GM21526 (cell line): ENCODE results near the gene ZDHHC4.

Source experiments
- ATAC-seq: cut with Tn5 transposase; IDR thresholded peaks from one replicate; pipeline ENCODE4 v1.9.1; 2021; ENCODE audit warnings: moderate library complexity; ENCODE audit not compliant: unreplicated experiment, low FRiP score

Gene ZDHHC4

DNA sequence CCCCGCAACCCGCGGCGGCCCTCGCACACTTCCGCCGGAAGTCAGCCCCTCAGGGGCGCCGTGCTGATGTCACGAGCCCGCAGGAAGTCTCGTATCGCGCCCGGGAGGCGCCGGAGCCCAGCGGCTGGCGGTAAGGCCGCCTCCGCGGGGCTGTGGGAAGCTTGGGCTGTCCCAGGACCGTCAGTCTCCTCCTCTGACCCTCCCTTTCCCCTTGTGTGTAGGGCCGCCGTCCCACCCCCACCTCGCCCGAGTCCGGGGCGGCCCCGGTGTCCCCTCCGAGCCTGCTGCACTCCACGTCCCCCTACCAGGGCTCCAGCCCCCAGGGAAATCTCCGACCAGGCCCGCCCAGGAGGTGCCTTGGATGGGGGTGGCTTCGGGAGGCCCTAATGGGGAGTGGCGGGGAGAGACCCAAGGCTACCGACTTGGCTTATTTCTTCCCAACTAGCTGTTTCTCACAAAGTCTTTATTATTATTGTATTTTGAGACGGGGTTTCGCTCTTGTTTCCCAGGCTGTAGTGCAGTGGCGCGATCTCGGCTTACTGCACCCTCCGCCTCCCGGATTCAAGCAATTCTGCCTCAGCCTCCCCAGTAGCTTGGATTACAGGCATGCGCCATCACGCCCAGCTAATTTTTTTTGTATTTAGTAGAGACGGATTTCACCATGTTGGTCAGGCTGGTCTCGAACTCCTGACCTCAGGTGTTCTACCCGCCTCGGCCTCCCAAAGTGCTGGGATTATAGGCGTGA, at the start of gene ZDHHC4:
Gene ZDHHC4 (plus strand): TSS at position 86 of the 745 bp plus-strand sequence. CDS start 3,108 bp downstream, outside the sequence.
- ATAC-seq: peak; percentile 98

GRCh38 chr7:6528401-6529130, 48.7 kb upstream of the ZDHHC4 start:
- no peak for ATAC-seq

DNA sequence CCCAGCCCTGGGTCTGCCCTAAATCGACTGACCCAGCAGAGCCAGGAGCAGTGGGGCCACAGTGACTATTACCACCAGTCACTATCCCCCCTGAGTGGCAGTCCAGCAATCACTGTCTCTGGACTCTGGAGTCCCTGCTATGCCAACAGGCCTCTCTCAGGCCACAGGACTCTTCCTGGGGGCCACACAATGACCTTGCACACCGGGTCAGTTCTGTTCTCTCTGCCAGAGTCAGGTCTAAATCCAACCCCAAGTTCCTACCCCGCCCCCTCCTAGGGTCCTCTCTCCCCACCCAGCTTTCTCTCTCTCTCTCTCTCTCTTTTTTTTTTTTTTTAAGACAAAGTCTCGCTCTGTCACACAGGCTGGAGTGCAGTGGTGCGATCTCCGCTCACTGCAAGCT, 47.6 kb upstream of the ZDHHC4 start:
- ATAC-seq: no peak

GRCh38 chr7:6530626-6531491, 46.4 kb upstream of the ZDHHC4 start:
- ATAC-seq: peak; percentile 50

DNA sequence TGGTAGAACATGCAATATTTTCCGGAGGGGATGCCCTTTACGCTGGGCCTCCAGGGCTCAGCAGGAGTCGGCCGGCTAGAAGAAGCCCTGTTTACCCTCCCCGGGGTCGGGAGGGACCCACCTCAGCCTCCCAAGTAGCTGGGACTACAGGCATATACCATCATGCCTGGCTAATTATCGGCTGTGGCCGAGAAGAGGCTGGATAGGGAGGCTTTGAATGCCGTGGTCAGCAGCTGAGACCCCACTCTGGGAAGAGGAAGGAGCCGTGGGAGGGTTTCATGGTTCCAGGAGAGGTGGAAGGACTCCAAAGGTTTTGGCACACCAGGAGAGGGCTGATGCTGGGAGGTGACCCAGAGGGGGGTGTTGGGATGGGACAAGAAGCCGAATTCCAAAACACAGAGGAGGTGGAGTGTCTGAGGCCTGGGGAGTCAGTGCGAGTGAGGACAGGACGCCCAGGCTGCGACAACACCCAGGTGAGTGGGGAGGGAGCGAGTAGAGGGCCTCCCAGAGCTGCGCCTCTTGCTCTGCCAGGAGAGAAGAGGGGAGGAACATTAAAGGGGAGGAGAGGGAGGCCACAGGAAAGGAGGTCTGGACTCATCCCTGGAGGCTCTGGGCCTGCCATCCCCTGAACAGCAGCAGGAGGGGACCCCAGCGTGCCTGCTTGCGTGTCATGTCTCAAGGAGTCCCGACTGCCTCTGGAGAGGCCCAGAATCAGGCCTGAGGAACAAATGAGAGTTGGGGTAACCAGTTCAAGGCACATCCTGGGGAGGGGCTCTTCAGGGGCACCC, 45.6 kb upstream of the ZDHHC4 start:
- no peak for ATAC-seq

DNA sequence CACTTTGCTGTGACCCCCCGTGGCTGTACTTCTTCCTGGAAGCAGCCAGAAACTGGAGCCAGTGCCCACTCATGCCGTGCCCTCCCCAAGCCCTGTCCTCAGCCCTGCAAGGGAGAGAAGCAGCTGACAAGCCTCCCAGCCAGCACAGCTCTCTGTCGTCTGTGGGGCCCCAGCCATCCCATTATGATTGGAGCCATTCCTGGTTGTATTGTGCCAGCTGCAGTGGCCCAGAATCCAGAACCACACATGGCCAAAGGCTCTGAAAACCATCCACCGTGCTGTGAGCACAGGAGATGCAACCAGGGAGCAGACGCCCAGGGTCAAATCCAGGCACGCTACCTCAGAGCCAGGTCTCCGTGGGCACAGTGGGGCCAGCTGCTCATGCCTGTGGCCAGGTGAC, 44.7 kb upstream of the ZDHHC4 start:
- no peak for ATAC-seq

GRCh38 chr7:6533893-6534495, 43.3 kb upstream of the ZDHHC4 start:
- no peak for ATAC-seq

- no peak for ATAC-seq
These were observed 40.7 kb upstream of the ZDHHC4 start for GRCh38 chr7:6536262-6537260.

- ATAC-seq: no peak
These were observed 34.9 kb upstream of the ZDHHC4 start for GRCh38 chr7:6542368-6542767.

DNA sequence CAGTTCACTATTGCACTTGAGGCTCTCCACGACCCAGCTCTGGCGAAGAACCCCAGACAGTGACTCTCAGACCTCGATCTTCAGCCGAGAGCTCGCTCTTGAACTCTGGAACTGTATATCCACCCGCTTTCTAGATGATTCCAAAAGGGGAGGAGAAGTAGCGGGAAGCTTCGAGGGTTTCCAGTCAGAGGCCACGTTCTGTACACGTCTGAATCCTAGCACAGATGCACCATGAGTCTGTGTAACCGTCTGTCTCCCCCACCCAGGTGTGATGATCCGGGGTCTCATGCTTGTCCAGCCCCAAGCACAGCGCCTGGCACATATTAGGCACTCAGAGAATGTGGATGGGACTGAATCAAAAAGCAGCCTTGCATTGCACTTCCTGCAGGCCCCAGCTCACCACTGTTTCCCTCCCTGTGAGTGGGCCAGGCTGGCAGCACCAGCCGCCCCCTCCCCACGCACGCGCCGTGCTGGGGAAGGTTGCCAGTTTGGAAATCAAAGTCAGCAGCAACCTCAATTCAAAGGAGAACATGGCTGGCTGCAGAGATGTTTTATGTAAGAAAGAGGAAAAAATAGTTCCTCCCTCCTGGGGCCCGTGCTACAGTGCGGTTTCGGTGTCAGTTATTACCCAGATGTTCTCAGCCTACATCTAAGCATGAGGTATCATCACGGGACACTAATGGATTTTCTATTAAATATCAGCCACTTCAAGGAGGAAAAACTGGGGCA, 31.7 kb upstream of the ZDHHC4 start:
- ATAC-seq: no peak

- no peak for ATAC-seq
These were observed 30.6 kb upstream of the ZDHHC4 start for GRCh38 chr7:6546498-6547251.

DNA sequence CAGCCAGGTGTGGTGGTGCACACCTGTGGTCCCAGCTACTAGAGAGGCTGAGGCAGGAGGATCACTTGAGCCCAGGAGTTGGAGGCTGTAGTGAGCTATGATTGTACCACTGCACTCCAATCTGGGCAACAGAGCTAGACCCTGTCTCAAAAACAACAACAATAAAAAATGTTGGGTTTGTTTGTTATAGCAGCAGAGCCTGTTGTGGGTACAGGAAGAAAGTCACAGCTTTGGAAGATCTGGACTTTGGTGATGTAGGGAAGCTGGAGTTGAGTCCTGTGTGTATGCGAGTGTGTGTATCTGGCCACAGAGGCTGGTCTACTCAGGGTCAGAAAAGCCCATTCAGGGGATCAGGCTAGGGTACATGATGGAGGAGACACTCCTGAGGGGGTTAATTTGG, 29.9 kb upstream of the ZDHHC4 start:
- ATAC-seq: no peak

- no peak for ATAC-seq
These were observed 26.2 kb upstream of the ZDHHC4 start, which contains the start of gene GRID2IP for GRCh38 chr7:6551016-6551511. GRID2IP (minus strand) TSS chr7:6551461; CDS start chr7:6551436, 25 bp downstream.

DNA sequence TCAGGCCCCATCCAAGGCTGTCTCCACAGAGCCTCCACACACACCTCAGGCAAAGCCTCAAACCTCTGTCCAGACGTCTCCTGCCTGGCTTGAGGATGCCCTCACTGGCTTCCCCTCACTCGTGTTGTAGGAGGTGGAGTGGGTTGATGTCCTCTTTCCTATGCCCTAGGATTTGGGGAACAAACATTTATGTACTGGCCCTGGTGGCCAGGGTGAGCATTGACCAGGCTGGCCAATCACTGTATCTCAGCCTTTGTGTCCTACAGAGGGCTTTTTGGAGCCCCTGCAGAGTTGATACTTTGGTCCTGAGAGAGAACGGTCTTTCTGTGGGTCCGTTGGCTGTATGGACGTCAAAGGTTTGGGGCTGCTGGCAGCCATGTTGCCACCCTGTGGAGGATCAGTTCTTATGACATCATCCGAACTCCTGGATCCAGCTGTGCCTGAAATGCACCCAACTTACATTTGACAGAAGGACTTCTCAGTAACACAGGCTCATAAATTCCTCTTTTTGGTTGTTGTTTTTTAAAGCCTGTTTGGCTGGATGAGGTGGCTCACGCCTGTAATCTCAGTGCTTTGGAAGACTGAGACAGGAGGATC, 23.7 kb upstream of the ZDHHC4 start:
- no peak for ATAC-seq

DNA sequence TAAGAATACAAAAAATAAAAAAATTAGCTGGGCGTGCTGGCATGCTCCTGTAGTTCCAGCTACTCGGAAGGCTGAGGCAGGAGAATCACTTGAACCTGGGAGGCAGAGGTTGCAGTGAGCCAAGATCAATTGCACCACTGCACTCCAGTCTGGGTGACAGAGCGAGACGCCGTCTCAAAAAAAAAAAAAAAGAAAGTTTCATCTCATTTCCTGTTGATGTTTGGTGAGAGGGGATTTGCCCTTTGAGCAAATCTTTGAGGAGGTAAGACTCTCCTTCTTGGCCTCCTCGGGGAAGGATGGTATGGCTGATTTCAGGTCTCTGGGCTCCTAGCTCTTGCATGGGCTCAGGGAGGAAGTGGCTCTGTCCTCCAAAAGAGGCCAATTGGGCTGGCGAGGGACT, 22.4 kb upstream of the ZDHHC4 start:
- no peak for ATAC-seq

DNA sequence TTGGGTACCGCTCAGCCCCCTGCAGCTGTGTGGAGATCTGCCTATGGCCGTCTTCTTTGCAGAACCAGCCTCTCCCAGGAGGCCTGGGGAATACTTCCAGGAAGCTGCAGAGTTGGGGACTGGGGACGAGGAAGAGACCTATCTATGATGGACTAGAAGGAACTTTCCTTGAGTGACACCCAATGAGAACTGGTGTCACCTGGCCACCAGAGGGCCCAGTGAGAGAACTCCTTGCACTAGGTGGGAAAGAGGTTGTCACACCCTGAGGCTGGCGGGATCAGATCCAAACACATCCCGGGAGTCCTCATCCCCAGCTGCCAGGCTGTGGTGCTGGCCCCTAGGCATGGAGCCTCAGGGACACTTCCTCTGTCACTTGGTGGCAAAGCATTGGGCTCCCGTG, 21.1 kb upstream of the ZDHHC4 start:
- no peak for ATAC-seq

- no peak for ATAC-seq
These were observed 18.4 kb upstream of the ZDHHC4 start for GRCh38 chr7:6558837-6559236.
